NT2/D1 (cell line): ENCODE results near the gene SCMH1.

Source experiments
- SUZ12 ChIP-seq: IDR thresholded peaks from 2 replicates; pipeline ENCODE4 v1.6.1; 2011; ENCODE audit not compliant: insufficient read length, insufficient read depth; ENCODE audit errors: extremely low read depth
- YY1 ChIP-seq: IDR thresholded peaks from 2 replicates; pipeline ENCODE4 v1.6.1; 2011; ENCODE audit not compliant: insufficient read length, insufficient read depth

GRCh38 chr1:41102653-41103052, 139.5 kb downstream of the SCMH1 start:
- TF ChIP-seq YY1 (no peak), SUZ12 (no peak)
